Measurements from ENCODE around the gene CGNL1. TPM values are rescaled to one million over a fixed set of nuclear protein-coding genes. Genes with fewer than 3 reads are reported as not detected.

CGNL1 gene
- total RNA-seq, 2 donors from 2014 or later, result 82.6 to 98.0 TPM

DNA sequence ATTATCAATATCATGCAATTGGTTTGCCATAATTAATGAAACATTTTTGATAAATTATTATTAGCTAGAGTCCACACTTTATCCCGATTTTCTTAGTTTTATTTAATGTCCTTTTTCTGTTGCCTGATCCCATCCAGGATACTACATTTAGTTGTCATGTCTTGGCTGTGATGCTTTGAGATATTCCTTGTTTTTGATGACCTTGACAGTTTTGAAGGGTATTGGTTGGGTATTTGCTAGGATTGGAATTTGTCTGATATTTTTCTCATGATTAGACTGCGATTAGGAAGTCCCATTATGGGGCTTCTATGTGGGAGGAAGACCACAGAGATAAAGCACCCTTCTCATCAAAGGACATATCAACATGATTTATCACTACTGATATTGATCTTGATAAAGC, 43.0 kb downstream of the CGNL1 start:
- peaks cover 5% of the 10 kb centered on the region for H3K9me3 Mint-ChIP-seq
- TF ChIP-seq, protein P1, sequence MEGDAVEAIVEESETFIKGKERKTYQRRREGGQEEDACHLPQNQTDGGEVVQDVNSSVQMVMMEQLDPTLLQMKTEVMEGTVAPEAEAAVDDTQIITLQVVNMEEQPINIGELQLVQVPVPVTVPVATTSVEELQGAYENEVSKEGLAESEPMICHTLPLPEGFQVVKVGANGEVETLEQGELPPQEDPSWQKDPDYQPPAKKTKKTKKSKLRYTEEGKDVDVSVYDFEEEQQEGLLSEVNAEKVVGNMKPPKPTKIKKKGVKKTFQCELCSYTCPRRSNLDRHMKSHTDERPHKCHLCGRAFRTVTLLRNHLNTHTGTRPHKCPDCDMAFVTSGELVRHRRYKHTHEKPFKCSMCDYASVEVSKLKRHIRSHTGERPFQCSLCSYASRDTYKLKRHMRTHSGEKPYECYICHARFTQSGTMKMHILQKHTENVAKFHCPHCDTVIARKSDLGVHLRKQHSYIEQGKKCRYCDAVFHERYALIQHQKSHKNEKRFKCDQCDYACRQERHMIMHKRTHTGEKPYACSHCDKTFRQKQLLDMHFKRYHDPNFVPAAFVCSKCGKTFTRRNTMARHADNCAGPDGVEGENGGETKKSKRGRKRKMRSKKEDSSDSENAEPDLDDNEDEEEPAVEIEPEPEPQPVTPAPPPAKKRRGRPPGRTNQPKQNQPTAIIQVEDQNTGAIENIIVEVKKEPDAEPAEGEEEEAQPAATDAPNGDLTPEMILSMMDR (conservative IDR thresholded peaks at IDR 0.05), result no peak
- peak overlapping the region; percentile 24 for H3K27ac Mint-ChIP-seq
- peaks cover 4% of the 10 kb centered on the region for H3K4me1 ChIP-seq (ENCODE audit: control insufficient read depth, insufficient read depth, low read length)
- H3K27ac ChIP-seq (ENCODE audit: low read depth, low read length), result no peak overlapping the region
- peaks cover 56% of the 10 kb centered on the region for H3K36me3 Mint-ChIP-seq (ENCODE audit: low read depth)
- DNase-seq, result no peak
- H3K9me3 ChIP-seq (ENCODE audit: control insufficient read depth, low read length), result peaks cover 26% of the 10 kb centered on the region
- H3K4me1 Mint-ChIP-seq, result peaks cover 50% of the 10 kb centered on the region
- H3K27me3 Mint-ChIP-seq (ENCODE audit: insufficient read depth), result no peaks in the 10 kb centered on the region
- H3K9ac ChIP-seq (ENCODE audit: extremely low read depth, low read length, poor library complexity, severe bottlenecking), result no peak overlapping the region
- H3K4me3 ChIP-seq (ENCODE audit: low read length), result peak overlapping the region; percentile 12
- 83% methylated on average over 2 of the region's 2 CpGs; no CpG with 5 or more reads in 1 of the 2 experiments for WGBS, 2 experiments (ENCODE audit: insufficient coverage in 1 of 2, insufficient read length in 1 of 2)
- no peaks in the 10 kb centered on the region for H3K27me3 ChIP-seq (ENCODE audit: control insufficient read depth, insufficient read depth, low read length, poor library complexity, severe bottlenecking)
- H3K36me3 ChIP-seq (ENCODE audit: control insufficient read depth, insufficient read depth, low read length), result peaks cover 25% of the 10 kb centered on the region
- no peak overlapping the region for H3K4me3 Mint-ChIP-seq

DNA sequence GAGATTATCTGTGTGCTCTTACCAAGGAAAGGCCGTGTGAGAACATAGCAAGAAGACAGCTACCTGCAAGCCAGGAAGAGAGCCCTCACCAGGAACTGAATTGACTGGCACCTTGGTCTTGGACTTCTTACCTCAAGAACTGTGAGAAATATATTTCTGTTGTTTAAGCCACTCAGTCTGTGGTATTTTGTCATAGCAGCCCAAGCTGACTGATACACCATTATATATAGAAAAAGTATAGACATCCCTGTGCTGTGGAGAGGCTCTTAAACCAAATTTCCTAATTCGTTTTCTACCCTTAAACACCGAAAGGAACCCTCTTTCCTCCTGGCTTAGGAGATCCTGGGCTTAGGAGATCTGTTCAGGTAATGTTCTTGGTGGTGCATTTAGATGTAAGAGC, 44.8 kb downstream of the CGNL1 start:
- H3K27ac Mint-ChIP-seq, result no peak overlapping the region
- no peaks in the 10 kb centered on the region for H3K27me3 Mint-ChIP-seq (ENCODE audit: insufficient read depth)
- peaks cover 5% of the 10 kb centered on the region for H3K9me3 Mint-ChIP-seq
- Histone ChIP-seq H3K4me3 (ENCODE audit: low read length) (peak overlapping the region; percentile 12), H3K4me1 (ENCODE audit: control insufficient read depth, insufficient read depth, low read length) (peaks cover 4% of the 10 kb centered on the region), H3K9me3 (ENCODE audit: control insufficient read depth, low read length) (peaks cover 31% of the 10 kb centered on the region), H3K27ac (ENCODE audit: low read depth, low read length) (peak overlapping the region; percentile 32), H3K9ac (ENCODE audit: extremely low read depth, low read length, poor library complexity, severe bottlenecking) (no peak overlapping the region), H3K36me3 (ENCODE audit: control insufficient read depth, insufficient read depth, low read length) (peaks cover 32% of the 10 kb centered on the region), H3K27me3 (ENCODE audit: control insufficient read depth, insufficient read depth, low read length, poor library complexity, severe bottlenecking) (no peaks in the 10 kb centered on the region)
- peaks cover 40% of the 10 kb centered on the region for H3K4me1 Mint-ChIP-seq
- TF ChIP-seq, protein P1 (conservative IDR thresholded peaks at IDR 0.05), result no peak
- no peak overlapping the region for H3K4me3 Mint-ChIP-seq
- 82 to 91% methylated on average over 1 to 3 of the region's 3 CpGs for WGBS, 2 experiments (ENCODE audit: insufficient coverage in 1 of 2, insufficient read length in 1 of 2)
- DNase-seq, result peak; percentile 10
- peaks cover 60% of the 10 kb centered on the region for H3K36me3 Mint-ChIP-seq (ENCODE audit: low read depth)

DNA sequence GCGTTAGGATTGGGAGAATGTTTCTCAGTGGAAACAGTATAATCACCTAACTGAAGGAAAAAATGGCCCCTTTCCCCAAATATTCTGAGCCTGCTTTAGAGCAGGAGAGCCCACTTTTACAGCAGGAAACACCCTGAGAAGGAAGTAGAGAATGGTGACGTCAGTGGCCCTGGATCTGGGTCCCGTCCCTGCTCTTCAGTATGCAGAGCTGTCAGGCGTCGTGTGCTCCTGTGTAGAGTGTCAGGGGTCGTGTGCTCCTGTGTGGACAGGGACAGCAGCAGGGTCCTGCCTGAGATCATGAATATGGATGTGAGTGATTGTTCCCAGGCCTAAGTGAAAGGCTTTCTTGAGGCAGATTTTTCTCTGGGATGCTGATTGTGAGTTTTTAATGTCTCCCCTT, 45.2 kb downstream of the CGNL1 start:
- Histone ChIP-seq H3K4me1 (ENCODE audit: control insufficient read depth, insufficient read depth, low read length) (peaks cover 4% of the 10 kb centered on the region), H3K27me3 (ENCODE audit: control insufficient read depth, insufficient read depth, low read length, poor library complexity, severe bottlenecking) (no peaks in the 10 kb centered on the region), H3K27ac (ENCODE audit: low read depth, low read length) (peak overlapping the region; percentile 32), H3K9ac (ENCODE audit: extremely low read depth, low read length, poor library complexity, severe bottlenecking) (no peak overlapping the region), H3K36me3 (ENCODE audit: control insufficient read depth, insufficient read depth, low read length) (peaks cover 30% of the 10 kb centered on the region), H3K9me3 (ENCODE audit: control insufficient read depth, low read length) (peaks cover 31% of the 10 kb centered on the region), H3K4me3 (ENCODE audit: low read length) (no peak overlapping the region)
- 79% methylated on average over 6 of the region's 6 CpGs; no CpG with 5 or more reads in 1 of the 2 experiments for WGBS, 2 experiments (ENCODE audit: insufficient coverage in 1 of 2, insufficient read length in 1 of 2)
- peaks cover 36% of the 10 kb centered on the region for H3K4me1 Mint-ChIP-seq
- peaks cover 56% of the 10 kb centered on the region for H3K36me3 Mint-ChIP-seq (ENCODE audit: low read depth)
- no peak overlapping the region for H3K4me3 Mint-ChIP-seq
- TF ChIP-seq, protein P1 (conservative IDR thresholded peaks at IDR 0.05), result no peak
- peaks cover 5% of the 10 kb centered on the region for H3K9me3 Mint-ChIP-seq
- no peak overlapping the region for H3K27ac Mint-ChIP-seq
- peak; percentile 46 for DNase-seq
- no peaks in the 10 kb centered on the region for H3K27me3 Mint-ChIP-seq (ENCODE audit: insufficient read depth)

All from endodermal cell (in vitro differentiated cells).